Measurements from ENCODE around the gene SSBP3.

Gene SSBP3

GRCh38 chr1:54307305-54307704, 98.9 kb downstream of the SSBP3 start:
- Histone ChIP-seq H3K79me2 (peaks cover 38% of the 10 kb centered on the region), H3K4me3 (ENCODE audit: low read depth, low read length) (no peak overlapping the region), H3K4me2 (ENCODE audit: low read length) (no peak overlapping the region), H3K27ac (no peak overlapping the region), H3K9ac (no peak overlapping the region), H2AFZ (no peak overlapping the region), H3K36me3 (ENCODE audit: control insufficient read depth, insufficient read depth, low read length) (no peaks in the 10 kb centered on the region), H3K27me3 (ENCODE audit: control insufficient read depth, insufficient read depth, low read length) (no peaks in the 10 kb centered on the region), H3K9me3 (ENCODE audit: control insufficient read depth, low read length) (no peaks in the 10 kb centered on the region), H3K4me1 (no peaks in the 10 kb centered on the region)
- TF ChIP-seq CTCF (IDR thresholded peaks at IDR 0.05): no peak

- Histone ChIP-seq H3K27me3 (ENCODE audit: control insufficient read depth, insufficient read depth, low read length) (no peaks in the 10 kb centered on the region), H2AFZ (no peak overlapping the region), H3K9me3 (ENCODE audit: control insufficient read depth, low read length) (no peaks in the 10 kb centered on the region), H3K4me2 (ENCODE audit: low read length) (no peak overlapping the region), H3K4me1 (no peaks in the 10 kb centered on the region), H3K79me2 (peaks cover 33% of the 10 kb centered on the region), H3K27ac (no peak overlapping the region), H3K9ac (no peak overlapping the region), H3K36me3 (ENCODE audit: control insufficient read depth, insufficient read depth, low read length) (no peaks in the 10 kb centered on the region), H3K4me3 (ENCODE audit: low read depth, low read length) (no peak overlapping the region)
- no peak for TF ChIP-seq CTCF (IDR thresholded peaks at IDR 0.05)
These were observed 100.2 kb downstream of the SSBP3 start for GRCh38 chr1:54305906-54306514.

DNA sequence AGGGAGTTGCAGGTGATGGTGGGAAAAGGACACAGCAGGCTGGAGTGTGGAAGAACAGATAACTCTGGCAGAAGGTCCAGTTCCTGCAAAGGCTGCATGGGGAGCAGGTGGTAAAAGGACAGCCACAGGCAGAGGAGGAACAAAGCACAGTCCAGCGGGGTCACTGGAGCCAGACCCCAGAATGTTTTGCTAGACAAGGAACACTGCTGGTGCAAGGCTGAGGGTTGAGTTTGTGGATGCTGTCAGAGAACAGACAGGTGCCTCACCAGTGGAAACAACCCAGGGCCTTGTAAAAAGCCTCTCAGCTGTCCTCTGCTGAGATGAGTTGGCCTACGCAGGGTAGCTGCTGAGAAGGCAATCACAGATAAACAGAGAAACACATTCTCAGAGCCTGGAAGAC, 101.7 kb downstream of the SSBP3 start:
- no peak overlapping the region for H3K4me2 ChIP-seq (ENCODE audit: low read length)
- H2AFZ ChIP-seq: no peak overlapping the region
- no peaks in the 10 kb centered on the region for H3K27me3 ChIP-seq (ENCODE audit: control insufficient read depth, insufficient read depth, low read length)
- H3K36me3 ChIP-seq (ENCODE audit: control insufficient read depth, insufficient read depth, low read length): no peaks in the 10 kb centered on the region
- H3K27ac ChIP-seq: no peak overlapping the region
- no peak overlapping the region for H3K9ac ChIP-seq
- TF ChIP-seq CTCF (IDR thresholded peaks at IDR 0.05): no peak
- no peak overlapping the region for H3K4me3 ChIP-seq (ENCODE audit: low read depth, low read length)
- H3K79me2 ChIP-seq: peaks cover 33% of the 10 kb centered on the region
- no peaks in the 10 kb centered on the region for H3K4me1 ChIP-seq
- H3K9me3 ChIP-seq (ENCODE audit: control insufficient read depth, low read length): no peaks in the 10 kb centered on the region

DNA sequence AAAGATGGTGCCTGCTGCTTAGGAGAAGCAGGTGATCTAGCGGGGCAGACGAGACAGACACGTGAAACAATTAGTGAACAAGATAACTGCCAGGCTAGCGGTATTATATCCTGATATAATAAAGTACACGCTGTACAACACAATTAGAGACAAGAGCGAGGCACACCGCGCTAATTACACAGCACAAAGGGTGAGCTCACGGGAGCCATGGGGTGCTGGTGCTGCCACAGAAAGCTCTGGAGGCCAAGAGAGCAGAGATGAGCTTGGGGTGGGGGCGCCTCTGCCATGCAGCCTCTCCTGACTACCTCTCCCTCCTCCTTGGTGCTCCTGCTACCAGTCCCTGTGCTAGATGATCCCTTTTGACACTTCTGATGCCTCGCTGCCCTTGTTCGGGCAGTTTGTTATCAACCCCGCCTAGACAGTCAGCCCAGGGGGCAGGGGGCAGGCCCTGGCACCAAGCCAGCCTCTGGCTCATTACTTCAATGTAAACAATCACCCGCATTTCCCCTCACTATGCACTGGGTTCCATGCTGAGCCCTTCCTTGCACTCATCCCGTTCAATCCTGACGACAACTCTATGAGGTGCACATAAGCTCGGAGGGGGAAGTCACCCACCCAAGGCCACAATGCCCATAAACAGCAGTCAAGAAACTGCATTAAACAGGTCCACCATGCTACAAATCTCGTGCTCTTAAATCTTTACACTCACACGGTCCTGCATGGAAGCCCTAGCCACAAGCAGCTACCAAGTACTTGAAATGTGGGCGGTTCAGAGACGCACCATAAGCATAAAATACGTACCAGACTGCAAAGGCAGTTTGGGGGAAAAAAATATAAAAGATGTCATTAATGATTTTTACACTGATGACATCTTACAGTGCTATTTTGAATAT, 103.0 kb downstream of the SSBP3 start:
- Histone ChIP-seq H2AFZ (no peak overlapping the region), H3K27me3 (ENCODE audit: control insufficient read depth, insufficient read depth, low read length) (no peaks in the 10 kb centered on the region), H3K36me3 (ENCODE audit: control insufficient read depth, insufficient read depth, low read length) (no peaks in the 10 kb centered on the region), H3K4me2 (ENCODE audit: low read length) (no peak overlapping the region), H3K79me2 (peaks cover 33% of the 10 kb centered on the region), H3K27ac (no peak overlapping the region), H3K4me1 (peaks cover 2% of the 10 kb centered on the region), H3K9ac (no peak overlapping the region), H3K9me3 (ENCODE audit: control insufficient read depth, low read length) (no peaks in the 10 kb centered on the region), H3K4me3 (ENCODE audit: low read depth, low read length) (no peak overlapping the region)
- TF ChIP-seq CTCF (IDR thresholded peaks at IDR 0.05): no peak

Data from parathyroid adenoma (tissue), 2 donors.